Glutamatergic neuron (in vitro differentiated cells): Measurements from ENCODE around the gene JPH4. TPM values are rescaled to one million over a fixed set of nuclear protein-coding genes. Genes with fewer than 3 reads are reported as not detected.

Source experiments
- DNase-seq: peaks from one replicate; pipeline ENCODE4 v3.0.0; 2022
- H3K27ac Mint-ChIP-seq: one replicate; pipeline ENCODE4 v1.8.0; 2020; ENCODE audit warnings: mild to moderate bottlenecking, mixed read lengths, inconsistent platforms; ENCODE audit not compliant: unreplicated experiment
- H3K27me3 Mint-ChIP-seq: one replicate; pipeline ENCODE4 v1.8.0; 2020; ENCODE audit warnings: mild to moderate bottlenecking, moderate library complexity, mixed read lengths, inconsistent platforms; ENCODE audit not compliant: unreplicated experiment
- H3K36me3 Mint-ChIP-seq: one replicate; pipeline ENCODE4 v1.8.0; 2020; ENCODE audit warnings: mild to moderate bottlenecking, mixed read lengths, inconsistent platforms; ENCODE audit not compliant: unreplicated experiment
- H3K4me1 Mint-ChIP-seq: one replicate; pipeline ENCODE4 v1.8.0; 2020; ENCODE audit warnings: mild to moderate bottlenecking, low read depth, mixed read lengths, inconsistent platforms; ENCODE audit not compliant: unreplicated experiment
- H3K4me3 Mint-ChIP-seq: one replicate; pipeline ENCODE4 v1.8.0; 2020; ENCODE audit warnings: mild to moderate bottlenecking, mixed read lengths, inconsistent platforms; ENCODE audit not compliant: unreplicated experiment
- H3K9me3 Mint-ChIP-seq: one replicate; pipeline ENCODE4 v1.8.0; 2020; ENCODE audit warnings: mild to moderate bottlenecking, moderate library complexity, mixed read lengths, inconsistent platforms; ENCODE audit not compliant: unreplicated experiment
- total RNA-seq: library from RNA; stranded (reverse); fragmentation: NEBNext Ultra II Directional; extraction: Animal tissue kit (Norgen Biotek cat#: 25700); gene quantifications from one replicate; pipeline ENCODE4 v1.2.1, GENCODE V29; 2021; ENCODE audit not compliant: unreplicated experiment
- TF ChIP-seq, protein P1 (sequence below): fragments of 200-600 bp; sonication (generic); IDR thresholded peaks from one replicate; pipeline ENCODE4 v1.5.0; 2021; ENCODE audit not compliant: partially characterized antibody, unreplicated experiment

JPH4 gene
- total RNA-seq, 1 donor from 2014 or later: 52.7 TPM

DNA sequence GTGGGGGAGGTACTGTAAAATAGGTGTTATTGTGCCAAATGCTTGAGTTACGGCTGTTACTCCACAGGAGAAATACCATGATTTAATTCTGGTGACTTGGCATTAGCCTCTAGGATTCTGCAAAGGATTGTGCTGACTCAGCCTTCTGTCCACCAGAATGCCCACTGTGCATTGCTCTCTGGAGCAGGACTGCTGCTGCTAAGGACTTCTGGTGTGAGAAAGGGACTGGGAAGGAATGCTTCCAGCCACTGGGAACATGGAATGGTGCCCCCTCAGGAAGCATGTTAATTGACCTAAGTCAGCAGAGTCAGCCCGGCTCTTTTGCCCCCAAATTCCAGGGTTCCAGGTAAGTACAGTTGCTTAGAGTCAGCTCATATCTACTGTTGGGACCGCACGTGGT, 59.9 kb downstream of the JPH4 start:
- peaks cover 5% of the 10 kb centered on the region for H3K36me3 Mint-ChIP-seq
- no peak overlapping the region for H3K27ac Mint-ChIP-seq
- TF ChIP-seq, protein P1, sequence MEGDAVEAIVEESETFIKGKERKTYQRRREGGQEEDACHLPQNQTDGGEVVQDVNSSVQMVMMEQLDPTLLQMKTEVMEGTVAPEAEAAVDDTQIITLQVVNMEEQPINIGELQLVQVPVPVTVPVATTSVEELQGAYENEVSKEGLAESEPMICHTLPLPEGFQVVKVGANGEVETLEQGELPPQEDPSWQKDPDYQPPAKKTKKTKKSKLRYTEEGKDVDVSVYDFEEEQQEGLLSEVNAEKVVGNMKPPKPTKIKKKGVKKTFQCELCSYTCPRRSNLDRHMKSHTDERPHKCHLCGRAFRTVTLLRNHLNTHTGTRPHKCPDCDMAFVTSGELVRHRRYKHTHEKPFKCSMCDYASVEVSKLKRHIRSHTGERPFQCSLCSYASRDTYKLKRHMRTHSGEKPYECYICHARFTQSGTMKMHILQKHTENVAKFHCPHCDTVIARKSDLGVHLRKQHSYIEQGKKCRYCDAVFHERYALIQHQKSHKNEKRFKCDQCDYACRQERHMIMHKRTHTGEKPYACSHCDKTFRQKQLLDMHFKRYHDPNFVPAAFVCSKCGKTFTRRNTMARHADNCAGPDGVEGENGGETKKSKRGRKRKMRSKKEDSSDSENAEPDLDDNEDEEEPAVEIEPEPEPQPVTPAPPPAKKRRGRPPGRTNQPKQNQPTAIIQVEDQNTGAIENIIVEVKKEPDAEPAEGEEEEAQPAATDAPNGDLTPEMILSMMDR: no peak
- H3K4me3 Mint-ChIP-seq: no peak overlapping the region
- H3K4me1 Mint-ChIP-seq: peaks cover 12% of the 10 kb centered on the region
- H3K27me3 Mint-ChIP-seq: peaks cover 11% of the 10 kb centered on the region
- DNase-seq: no peak
- H3K9me3 Mint-ChIP-seq: peaks cover 3% of the 10 kb centered on the region

Other genes with a start within 250 kb of the JPH4 start
- gene SLC22A17, start 225.9 kb downstream of the JPH4 start, total RNA-seq: 70.6 TPM
- 90.4 TPM for gene EFS, start 213.6 kb downstream of the JPH4 start, total RNA-seq
- gene IL25, start 206.0 kb downstream of the JPH4 start, total RNA-seq: not detected
- not detected for gene CMTM5, start 201.7 kb downstream of the JPH4 start, total RNA-seq
- gene MYH6, start 170.5 kb downstream of the JPH4 start, total RNA-seq: not detected
- not detected for gene MYH7, start 143.1 kb downstream of the JPH4 start, total RNA-seq
- gene NGDN, start 109.1 kb downstream of the JPH4 start, total RNA-seq: 46.5 TPM
- gene ZFHX2, start 27.0 kb downstream of the JPH4 start, total RNA-seq: 39.1 TPM
- 19.3 TPM for gene THTPA, start 22.5 kb downstream of the JPH4 start, total RNA-seq
- gene AP1G2, start 11.0 kb downstream of the JPH4 start, total RNA-seq: 105 TPM
- gene DHRS2, start 57.6 kb upstream of the JPH4 start, total RNA-seq: 0.42 TPM